GM12864 (cell line): Measurements from ENCODE around the gene ASS1.

Experiments used
- DNase-seq: peaks from one replicate; pipeline ENCODE4 v3.0.0-alpha.2; 2011; ENCODE audit warnings: low read depth
- H3K4me3 ChIP-seq: 2 replicates; pipeline ENCODE4 v1.5.1; 2011; ENCODE audit warnings: mild to moderate bottlenecking, low read depth, low read length, control low read depth
- CTCF ChIP-seq: IDR thresholded peaks from 2 replicates; pipeline ENCODE4 v1.5.1; 2011; ENCODE audit warnings: low read depth, mild to moderate bottlenecking, moderate library complexity, low read length, control low read depth, inconsistent platforms; ENCODE audit errors: missing control alignments

ASS1 gene

GRCh38 chr9:130429381-130429780, 15.4 kb upstream of the ASS1 start:
- DNase-seq = no peak
- H3K4me3 ChIP-seq = no peak overlapping the region
- TF ChIP-seq CTCF = no peak

GRCh38 chr9:130429831-130430230, 14.9 kb upstream of the ASS1 start:
- no peak for DNase-seq
- no peak overlapping the region for H3K4me3 ChIP-seq
- no peak for TF ChIP-seq CTCF

- TF ChIP-seq CTCF = no peak
- DNase-seq = no peak
- H3K4me3 ChIP-seq = no peak overlapping the region
Observed at GRCh38 chr9:130430232-130430631, 14.5 kb upstream of the ASS1 start.

GRCh38 chr9:130430734-130431535, 13.8 kb upstream of the ASS1 start:
- TF ChIP-seq CTCF = no peak
- no peak for DNase-seq
- no peak overlapping the region for H3K4me3 ChIP-seq

GRCh38 chr9:130431536-130432303, 13.0 kb upstream of the ASS1 start:
- no peak overlapping the region for H3K4me3 ChIP-seq
- no peak for DNase-seq
- TF ChIP-seq CTCF = no peak

GRCh38 chr9:130432362-130432761, 12.4 kb upstream of the ASS1 start:
- TF ChIP-seq CTCF = no peak
- H3K4me3 ChIP-seq = no peak overlapping the region
- no peak for DNase-seq
